ENCODE results near the gene COL4A4. TPM values are rescaled to one million over a fixed set of nuclear protein-coding genes. Genes with fewer than 3 reads are reported as not detected.
"Not testable (repeated sequence)": the region's sequence is repeated elsewhere in the genome, so short reads cannot be mapped to it uniquely, and the experiment has no call there.

Gene COL4A4
- total RNA-seq, 6 experiments from 2014 or later, result 0.02 to 0.11 (median 0.03) TPM; not detected in 3

DNA sequence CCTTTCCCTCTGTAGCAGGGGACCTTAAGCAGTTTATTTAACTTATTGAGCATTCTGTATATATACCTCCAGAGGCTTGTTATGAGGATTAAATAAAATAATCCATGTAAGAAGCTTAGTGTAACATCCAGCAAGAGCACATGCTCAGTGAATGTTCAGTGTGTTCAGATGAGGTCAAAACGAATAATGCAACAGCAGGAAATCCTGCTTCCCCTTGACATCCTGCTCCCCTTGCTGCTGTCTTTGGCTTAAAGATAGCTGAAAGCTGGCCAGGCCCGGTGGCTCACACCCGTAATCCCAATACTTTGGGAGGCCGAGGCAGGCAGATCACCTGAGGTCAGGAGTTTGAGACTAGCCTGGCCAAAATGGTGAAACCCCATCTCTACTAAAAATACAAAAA lies 68.7 kb downstream of the COL4A4 start:
- H3K4me1 Mint-ChIP-seq (ENCODE audit: low read depth), result no peaks in the 10 kb centered on the region
- H3K9me3 Mint-ChIP-seq, result no peaks in the 10 kb centered on the region
- TF ChIP-seq, protein P1, sequence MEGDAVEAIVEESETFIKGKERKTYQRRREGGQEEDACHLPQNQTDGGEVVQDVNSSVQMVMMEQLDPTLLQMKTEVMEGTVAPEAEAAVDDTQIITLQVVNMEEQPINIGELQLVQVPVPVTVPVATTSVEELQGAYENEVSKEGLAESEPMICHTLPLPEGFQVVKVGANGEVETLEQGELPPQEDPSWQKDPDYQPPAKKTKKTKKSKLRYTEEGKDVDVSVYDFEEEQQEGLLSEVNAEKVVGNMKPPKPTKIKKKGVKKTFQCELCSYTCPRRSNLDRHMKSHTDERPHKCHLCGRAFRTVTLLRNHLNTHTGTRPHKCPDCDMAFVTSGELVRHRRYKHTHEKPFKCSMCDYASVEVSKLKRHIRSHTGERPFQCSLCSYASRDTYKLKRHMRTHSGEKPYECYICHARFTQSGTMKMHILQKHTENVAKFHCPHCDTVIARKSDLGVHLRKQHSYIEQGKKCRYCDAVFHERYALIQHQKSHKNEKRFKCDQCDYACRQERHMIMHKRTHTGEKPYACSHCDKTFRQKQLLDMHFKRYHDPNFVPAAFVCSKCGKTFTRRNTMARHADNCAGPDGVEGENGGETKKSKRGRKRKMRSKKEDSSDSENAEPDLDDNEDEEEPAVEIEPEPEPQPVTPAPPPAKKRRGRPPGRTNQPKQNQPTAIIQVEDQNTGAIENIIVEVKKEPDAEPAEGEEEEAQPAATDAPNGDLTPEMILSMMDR (IDR thresholded peaks at IDR 0.05), result no peak
- H3K27me3 Mint-ChIP-seq (ENCODE audit: insufficient read depth), result no peaks in the 10 kb centered on the region
- no peaks in the 10 kb centered on the region for H3K36me3 Mint-ChIP-seq (ENCODE audit: low read depth)
- no peak for DNase-seq
- H3K4me3 Mint-ChIP-seq, result no peak overlapping the region
- H3K27ac Mint-ChIP-seq, result no peak overlapping the region

DNA sequence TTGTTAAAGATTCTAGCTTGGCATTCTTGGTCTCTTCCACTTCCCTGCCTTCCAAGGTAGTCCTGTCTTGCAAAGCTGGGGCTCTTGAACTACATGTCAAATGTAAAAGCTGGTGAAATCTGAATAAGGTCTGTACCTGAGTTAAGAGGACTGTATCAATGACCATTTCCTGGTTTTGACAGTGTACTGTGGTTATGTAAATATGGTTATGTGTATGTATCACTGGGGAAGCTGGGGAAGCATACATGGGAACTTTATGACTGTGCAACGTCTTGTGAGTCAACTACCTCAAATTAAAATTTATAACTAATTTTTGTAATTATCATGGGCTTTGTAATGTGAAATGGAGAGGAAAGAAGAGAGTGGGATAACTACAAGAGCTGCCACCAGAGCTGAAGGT lies 81.7 kb downstream of the COL4A4 start:
- Mint-ChIP-seq H3K4me1 (ENCODE audit: low read depth) (peaks cover 66% of the 10 kb centered on the region), H3K36me3 (ENCODE audit: low read depth) (no peaks in the 10 kb centered on the region), H3K27me3 (ENCODE audit: insufficient read depth) (no peaks in the 10 kb centered on the region; the same call in none of the 2 replicates)

DNA sequence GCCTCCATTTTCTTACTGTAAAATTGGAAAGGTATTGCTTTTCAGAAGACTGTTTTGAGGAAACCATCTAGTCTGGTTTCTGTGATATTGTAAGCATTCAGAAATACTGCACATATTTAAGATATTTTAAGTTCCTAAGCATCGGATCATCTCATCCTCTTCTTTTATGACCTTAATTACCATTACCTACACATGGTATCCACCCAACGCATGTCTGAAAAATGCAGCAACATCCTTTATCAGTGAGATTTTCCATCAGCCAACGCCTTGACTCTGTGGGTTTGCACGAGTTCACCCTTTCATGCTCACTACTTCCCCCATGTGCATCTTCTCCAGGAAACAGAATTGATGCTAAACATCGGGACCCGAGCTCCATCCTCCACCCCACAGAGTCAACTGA lies 84.3 kb downstream of the COL4A4 start:
- Mint-ChIP-seq H3K4me1 (ENCODE audit: low read depth) (peaks cover 60% of the 10 kb centered on the region), H3K9me3 (no peaks in the 10 kb centered on the region), H3K4me3 (peak overlapping the region; percentile 69), H3K27ac (peak overlapping the region; percentile 91), H3K27me3 (ENCODE audit: insufficient read depth) (no peaks in the 10 kb centered on the region; the same call in 1 of the 2 replicates), H3K36me3 (ENCODE audit: low read depth) (no peaks in the 10 kb centered on the region)
- DNase-seq, result peak; percentile 82
- TF ChIP-seq, protein P1 (IDR thresholded peaks at IDR 0.05), result no peak

More for the DNA sequence above, 81.7 kb downstream of the COL4A4 start:
- TF ChIP-seq, protein P1 (IDR thresholded peaks at IDR 0.05), result no peak
- Mint-ChIP-seq H3K4me3 (no peak overlapping the region), H3K9me3 (no peaks in the 10 kb centered on the region), H3K27ac (peak overlapping the region; percentile 64)
- peak; percentile 2 for DNase-seq

DNA sequence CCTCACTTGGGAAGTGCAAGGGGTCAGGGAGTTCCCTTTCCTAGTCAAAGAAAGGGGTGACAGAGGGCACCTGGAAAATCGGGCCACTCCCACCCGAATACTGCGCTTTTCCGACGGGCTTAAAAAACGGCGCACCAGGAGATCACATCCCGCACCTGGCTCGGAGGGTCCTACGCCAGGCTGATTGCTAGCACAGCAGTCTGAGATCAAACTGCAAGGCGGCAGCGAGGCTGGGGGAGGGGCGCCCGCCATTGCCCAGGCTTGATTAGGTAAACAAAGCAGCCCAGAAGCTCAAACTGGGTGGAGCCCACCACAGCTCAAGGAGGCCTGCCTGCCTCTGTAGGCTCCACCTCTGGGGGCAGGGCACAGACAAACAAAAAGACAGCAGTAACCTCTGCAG lies 98.9 kb downstream of the COL4A4 start:
- not testable (repeated sequence) for DNase-seq; H3K27me3 Mint-ChIP-seq (ENCODE audit: insufficient read depth); H3K9me3 Mint-ChIP-seq; H3K36me3 Mint-ChIP-seq (ENCODE audit: low read depth); H3K27ac Mint-ChIP-seq; H3K4me3 Mint-ChIP-seq; H3K4me1 Mint-ChIP-seq (ENCODE audit: low read depth)

DNA sequence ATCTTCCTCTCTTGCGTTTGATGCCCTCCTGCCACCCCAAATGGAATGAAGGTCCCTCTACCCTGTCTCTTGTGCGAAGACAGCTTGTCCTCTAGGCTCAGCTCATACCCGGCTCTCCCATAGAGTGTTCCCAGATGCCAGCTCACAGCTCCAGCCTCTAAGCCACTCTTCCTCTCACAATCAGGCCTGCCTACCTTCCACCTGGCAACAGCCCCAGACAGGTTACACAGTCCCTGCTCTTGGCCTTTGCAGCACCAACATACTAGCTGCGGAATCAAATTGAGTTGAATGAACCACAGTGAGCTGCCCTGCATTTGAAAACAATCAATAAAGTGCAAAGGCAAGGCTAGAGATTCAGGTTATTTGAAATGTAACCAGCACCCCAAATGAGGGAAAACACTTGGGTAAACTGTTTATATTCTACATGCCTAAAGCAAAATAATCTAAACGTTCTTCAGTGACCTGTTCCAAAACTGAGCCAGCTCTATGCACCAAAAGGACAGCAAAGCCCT lies 105.1 kb downstream of the COL4A4 start:
- H3K27ac Mint-ChIP-seq, result no peak overlapping the region

DNA sequence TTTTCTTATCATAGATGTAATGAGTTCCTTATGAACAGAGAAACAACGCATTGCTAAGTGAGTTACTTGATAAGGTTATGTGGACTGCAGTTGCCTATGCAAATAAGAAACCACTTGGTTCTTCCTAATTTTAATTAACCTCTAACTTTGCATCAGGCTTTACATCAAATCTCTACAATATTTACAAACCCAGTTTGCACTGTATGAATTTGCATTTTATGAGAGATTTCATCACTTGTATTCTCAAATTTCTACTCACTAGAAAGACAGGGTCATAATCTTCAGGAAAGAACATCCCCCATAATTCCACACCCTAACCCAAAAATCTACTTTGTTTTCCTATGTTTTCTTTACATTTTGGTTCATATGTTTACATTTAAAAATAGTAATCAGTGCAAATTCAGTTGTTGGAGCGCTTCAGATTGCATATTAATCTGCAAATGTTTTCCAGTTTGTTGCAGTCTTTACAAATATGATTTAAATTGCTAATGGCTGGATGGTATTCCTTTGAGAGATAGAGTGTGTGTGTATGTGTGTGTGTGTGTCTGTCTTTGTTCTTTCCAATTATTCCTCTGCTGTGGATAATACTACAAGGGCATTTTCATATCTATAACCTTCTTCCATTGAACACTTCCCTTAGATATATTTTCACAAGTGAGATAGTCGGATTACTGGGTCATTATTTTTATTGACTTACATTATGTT lies 106.1 kb downstream of the COL4A4 start:
- Mint-ChIP-seq H3K4me3 (no peak overlapping the region), H3K4me1 (ENCODE audit: low read depth) (no peaks in the 10 kb centered on the region), H3K27me3 (ENCODE audit: insufficient read depth) (peaks cover 3% of the 10 kb centered on the region), H3K36me3 (ENCODE audit: low read depth) (no peaks in the 10 kb centered on the region), H3K9me3 (no peaks in the 10 kb centered on the region), H3K27ac (no peak overlapping the region)
- no peak for DNase-seq
- TF ChIP-seq, protein P1 (IDR thresholded peaks at IDR 0.05), result no peak

More for the DNA sequence above, 105.1 kb downstream of the COL4A4 start:
- TF ChIP-seq, protein P1 (IDR thresholded peaks at IDR 0.05), result no peak
- DNase-seq, result no peak
- Mint-ChIP-seq H3K9me3 (no peaks in the 10 kb centered on the region), H3K4me1 (ENCODE audit: low read depth) (no peaks in the 10 kb centered on the region), H3K27me3 (ENCODE audit: insufficient read depth) (peaks cover 3% of the 10 kb centered on the region), H3K36me3 (ENCODE audit: low read depth) (no peaks in the 10 kb centered on the region), H3K4me3 (no peak overlapping the region)

Measured in HFFc6 (cell line).